HepG2 (cell line): ENCODE measurements around the gene RPL31. TPM values are rescaled to one million over a fixed set of nuclear protein-coding genes. Genes with fewer than 3 reads are reported as not detected.
A peak's percentile ranks its signal among the peaks of the same experiment; 100 is the strongest.

Experiments used
- ATAC-seq: fragments of 200-7000 bp; cut with Tn5 transposase; 3 replicates; pipeline ENCODE4 v1.9.1; 2020; ENCODE audit warnings: mild to moderate bottlenecking, moderate library complexity
- BruUV-seq: library from RNA; stranded (reverse); fragments of 400-500 nt; replicated peaks from 2 replicates; lab custom pipeline; 2021; lab: Mats Ljungman, UMichigan
- CTCF ChIA-PET: fragments of 300-600 bp; formaldehyde crosslinking; extraction: SDS; loops from one replicate; lab custom pipeline; 2021; ENCODE audit warnings: low total read pairs, inconsistent platforms, low intra/inter-chr PET ratio; lab: Yijun Ruan, JAX
- POLR2A ChIA-PET: fragments of 350-600 bp; sonication (Branson Sonifier 250); formaldehyde crosslinking; loops from one replicate; lab custom pipeline; 2020; ENCODE audit warnings: antibody characterized with exemption, inconsistent platforms; lab: Yijun Ruan, JAX
- DNase-seq: peaks from one replicate; pipeline ENCODE4 v3.0.0-alpha.2; 2015; ENCODE audit warnings: low spot score
- FAIRE-seq: peaks from 3 replicates; lab custom pipeline; 2011; peaks lifted over from hg19 to GRCh38; lab: Jason Lieb, UNC
- H2AFZ ChIP-seq: one replicate; pipeline ENCODE4 v1.6.1; 2011; ENCODE audit warnings: low read length, inconsistent platforms
- H3K27ac ChIP-seq: fragments of 300-600 bp; 3 replicates; pipeline ENCODE4 v1.8.0; 2011; ENCODE audit warnings: mixed run types, mild to moderate bottlenecking, mixed read lengths, low read length, inconsistent platforms; ENCODE audit not compliant: insufficient read depth; ENCODE audit errors: extremely low read length
- H3K27me3 ChIP-seq, 2 experiments: fragments of 200-600 bp in 1 of 2; 2 replicates in 1 of 2; 3 replicates in 1 of 2; pipeline versions ENCODE4 v1.6.0 to v1.8.0; 2011; ENCODE audit warnings: low read length in 2 of 2, mild to moderate bottlenecking in 2 of 2, moderate library complexity in 2 of 2, inconsistent platforms in 1 of 2; ENCODE audit not compliant: insufficient read depth in 2 of 2, control insufficient read depth in 1 of 2
- H3K36me3 ChIP-seq, 2 experiments: fragments of 200-600 bp in 1 of 2; replicated peaks in 1 of 2; 2 replicates in 1 of 2; 3 replicates in 1 of 2; pipeline versions ENCODE4 v1.5.1 to v1.8.0; 2011; ENCODE audit warnings: low read length in 2 of 2, inconsistent platforms in 1 of 2; ENCODE audit not compliant: insufficient read depth in 2 of 2, control insufficient read depth in 1 of 2
- H3K4me1 ChIP-seq: 2 replicates; pipeline ENCODE4 v1.5.1; 2012; ENCODE audit warnings: low read length, inconsistent platforms; ENCODE audit not compliant: insufficient read depth
- H3K4me2 ChIP-seq: 2 replicates; pipeline ENCODE4 v1.6.0; 2011; ENCODE audit warnings: low read depth, low read length, inconsistent platforms
- H3K4me3 ChIP-seq, 3 experiments: fragments of 200-600 bp in 1 of 3; sonication (generic), shearing (Covaris generic) in 1 of 3; replicated peaks in 1 of 3; 2 replicates each; pipeline ENCODE4 v1.5.1; 2011 to 2016; ENCODE audit warnings: low read length in 3 of 3, inconsistent platforms in 2 of 3, low read depth in 2 of 3, mild to moderate bottlenecking in 2 of 3, control low read depth in 1 of 3, mixed read lengths in 1 of 3; ENCODE audit not compliant: insufficient read depth in 1 of 3
- H3K79me2 ChIP-seq: one replicate; pipeline ENCODE4 v1.6.1; 2011; ENCODE audit warnings: low read length, inconsistent platforms; ENCODE audit not compliant: insufficient read depth
- H3K9ac ChIP-seq: 2 replicates; pipeline ENCODE4 v1.6.0; 2011; ENCODE audit warnings: mild to moderate bottlenecking, low read depth, low read length, inconsistent platforms; ENCODE audit not compliant: insufficient read depth
- H3K9me3 ChIP-seq: 2 replicates; pipeline ENCODE4 v1.5.1; 2012; ENCODE audit warnings: mild to moderate bottlenecking, low read length
- H4K20me1 ChIP-seq: 2 replicates; pipeline ENCODE4 v1.6.0; 2011; ENCODE audit warnings: inconsistent platforms, mild to moderate bottlenecking, low read length, moderate library complexity; ENCODE audit not compliant: insufficient read depth
- GPN1 ChIP-seq: sonication (generic); formaldehyde crosslinking; IDR thresholded peaks from 2 replicates; pipeline ENCODE4 v1.5.1; 2020; ENCODE audit warnings: missing genetic modification reagents, borderline replicate concordance
- GRHL1 ChIP-seq: sonication (generic); formaldehyde crosslinking; conservative IDR thresholded peaks from 2 replicates; pipeline ENCODE4 v1.8.0; 2022; ENCODE audit warnings: missing genetic modification reagents
- MTF2 ChIP-seq: sonication (generic); formaldehyde crosslinking; IDR thresholded peaks from 2 replicates; pipeline ENCODE4 v1.5.0; 2020; ENCODE audit warnings: missing genetic modification reagents, borderline replicate concordance
- NR2C2 ChIP-seq: sonication (generic); formaldehyde crosslinking; IDR thresholded peaks from 2 replicates; pipeline ENCODE4 v1.4.0; 2020; ENCODE audit warnings: missing genetic modification reagents, mild to moderate bottlenecking, moderate library complexity, borderline replicate concordance
- PAF1 ChIP-seq: IDR thresholded peaks from 2 replicates; pipeline ENCODE4 v1.6.1; 2016; ENCODE audit warnings: missing genetic modification reagents, missing compliant biosample characterization
- ZC3H13 ChIP-seq: sonication (generic); formaldehyde crosslinking; IDR thresholded peaks from 2 replicates; pipeline ENCODE4 v1.8.1; 2023; ENCODE audit warnings: mild to moderate bottlenecking, missing genetic modification reagents, moderate library complexity
- ZFP1 ChIP-seq: IDR thresholded peaks from 2 replicates; pipeline ENCODE4 v1.6.1; 2016
- ZNF639 ChIP-seq: conservative IDR thresholded peaks from 2 replicates; pipeline ENCODE4 v1.6.1; 2018; ENCODE audit warnings: missing genetic modification reagents
- ZNF878 ChIP-seq: sonication (generic); formaldehyde crosslinking; IDR thresholded peaks from 2 replicates; pipeline ENCODE4 v1.8.1; 2023; ENCODE audit warnings: mild to moderate bottlenecking, missing genetic modification reagents, moderate library complexity
- WGBS: methylation state at CpG from one replicate; pipeline ENCODE4 v1.1.6; 2017; ENCODE audit warnings: low lambda C conversion rate; 5-methylcytosine and 5-hydroxymethylcytosine counted together
- in situ Hi-C: cut with HindIII; loops from 2 replicates; pipeline ENCODE4 v1.10.0; 2017; ENCODE audit warnings: low pct_unique_long_range_greater_than_20kb; ENCODE audit not compliant: extremely low pct_ligation_motif_present
- intact Hi-C: fragments of 100-400 bp; cut with micrococcal nuclease; formaldehyde crosslinking; loops from one replicate; pipeline ENCODE4 v1.10.0; 2022; ENCODE audit not compliant: unreplicated experiment
- polyA plus RNA-seq, 8 experiments: library from polyadenylated mRNA; depleted of rRNA in 3 of 8; stranded (reverse) in 7 of 8; unstranded in 1 of 8; fragments of >200 nt; fragmentation: Illumina TruSeq in 4 of 8; extraction: Trizol in 4 of 8; gene quantifications; 2 replicates each; pipeline versions ENCODE4 v1.2.1 to v1.2.3, GENCODE V29; 2011 to 2016; ENCODE audit warnings: low read depth in 4 of 8, missing spikeins in 1 of 8, mixed read lengths in 1 of 8; ENCODE audit not compliant: insufficient read depth in 1 of 8
- total RNA-seq, 5 experiments: library from RNA; depleted of rRNA; stranded (reverse); fragments of >200 nt; fragmentation: Illumina TruSeq; extraction: Trizol; gene quantifications; 2 replicates each; pipeline ENCODE4 v1.2.3, GENCODE V29; 2016; ENCODE audit warnings: low read depth in 1 of 5

The RPL31 gene
- total and polyA plus RNA-seq, 2 of the 13 experiments (the other 11 are each of a cell fraction or from before 2014, with no cell fraction given) = 3,331 to 3,582 TPM

- BruUV-seq = no TSS peak
- H3K27ac ChIP-seq = no peak overlapping the region
- no peak for FAIRE-seq
Measured at GRCh38 chr2:100976645-100977391, 25.3 kb upstream of the RPL31 start.

GRCh38 chr2:100977511-100977910, 24.6 kb upstream of the RPL31 start:
- Histone ChIP-seq H4K20me1 (no peaks in the 10 kb centered on the region), H3K4me1 (peaks cover 10% of the 10 kb centered on the region), H3K9me3 (no peaks in the 10 kb centered on the region), H3K79me2 (no peaks in the 10 kb centered on the region), H3K27me3 (no peaks in the 10 kb centered on the region), H3K27ac (no peak overlapping the region), H3K4me2 (no peak overlapping the region), H3K9ac (no peak overlapping the region), H2AFZ (no peak overlapping the region), H3K36me3 (peaks cover 51 to 82% of the 10 kb centered on the region in 2 experiments), H3K4me3 (no peak overlapping the region)
- no TSS peak for BruUV-seq
- ATAC-seq (peak; percentile 14; the same call in 2 of the 3 replicates), DNase-seq (no peak), FAIRE-seq (no peak)
- TF ChIP-seq NR2C2 (CRISPR knock-in tag) (no peak), GRHL1 (CRISPR knock-in tag) (no peak)
- POLR2A ChIA-PET = no interaction called here
- intact Hi-C loops = no loop called here
- 93% methylated on average over 10 of the region's 12 CpGs for WGBS
- CTCF ChIA-PET = no interaction called here
- in situ Hi-C loops = no loop called here

More at GRCh38 chr2:100976645-100977391, 25.3 kb upstream of the RPL31 start:
- no peak overlapping the region for H3K9ac ChIP-seq
- 98% methylated on average over 19 of the region's 19 CpGs for WGBS
- no peak for TF ChIP-seq PAF1
- no peak for TF ChIP-seq ZNF639 (CRISPR knock-in tag)
- TF ChIP-seq GPN1 (CRISPR knock-in tag) = no peak
- TF ChIP-seq MTF2 (CRISPR knock-in tag) = no peak
- no peak for TF ChIP-seq ZNF878 (CRISPR knock-in tag)
- no peak for TF ChIP-seq ZFP1 (CRISPR knock-in tag)
- TF ChIP-seq ZC3H13 (CRISPR knock-in tag) = no peak
- ATAC-seq (no peak), DNase-seq (no peak)
- ChIA-PET POLR2A (interaction anchor here (1.5 kb wide), 1 partner anchor 25 kb away, joined by 3 read pairs; the partner anchor contains the start of gene RPL31), CTCF (no interaction called here)
- H3K4me2 ChIP-seq = no peak overlapping the region
- no peaks in the 10 kb centered on the region for H3K9me3 ChIP-seq
- intact Hi-C loops (no loop called here), in situ Hi-C loops (no loop called here)
- no peak overlapping the region for H2AFZ ChIP-seq
- H4K20me1 ChIP-seq = no peaks in the 10 kb centered on the region
- H3K27me3 ChIP-seq = no peaks in the 10 kb centered on the region
- no peak overlapping the region for H3K4me3 ChIP-seq
- peaks cover 10% of the 10 kb centered on the region for H3K4me1 ChIP-seq
- H3K79me2 ChIP-seq = no peaks in the 10 kb centered on the region
- H3K36me3 ChIP-seq = peaks cover 50 to 82% of the 10 kb centered on the region in 2 experiments
